ENCODE results near the gene PRSS50. TPM values are rescaled to one million over a fixed set of nuclear protein-coding genes. Genes with fewer than 3 reads are reported as not detected.

The PRSS50 gene
- total RNA-seq, 6 donors from 2014 or later, result 0.10 to 4.2 (median 0.40) TPM

GRCh38 chr3:46662771-46663551, 54.7 kb downstream of the PRSS50 start:
- no peaks in the 10 kb centered on the region for H3K36me3 ChIP-seq
- 61 to 70% methylated on average over 13 to 17 of the region's 17 CpGs for WGBS, 2 donors
- no peak for TF ChIP-seq POLR2A (IDR thresholded peaks at IDR 0.05)
- DNase-seq (no peak), ATAC-seq (ENCODE audit: low FRiP score in 2 of 2) (no peak)
- H3K27me3 ChIP-seq, result no peaks in the 10 kb centered on the region
- no peaks in the 10 kb centered on the region for H3K9me3 ChIP-seq
- H3K4me1 ChIP-seq, result peaks cover 4 to 9% (median 6%) of the 10 kb centered on the region in 4 donors
- H3K4me3 ChIP-seq, result no peak overlapping the region
- no peak overlapping the region for H3K27ac ChIP-seq

Small RNAs within 50 kb of the gene (small RNA-seq; reads per million reads assigned to genes)
- gene PRSS45, result 0 reads per million in 4 donors

Other genes with a start within 250 kb of the PRSS50 start
- not detected for gene RTP3, start 219.9 kb downstream of the PRSS50 start, total RNA-seq
- 1 to 10 TPM; 1.1 to 4.2 (median 1.5) TPM for gene LRRC2, start 151.6 kb downstream of the PRSS50 start, total RNA-seq
- not detected for gene FAM240A, start 105.3 kb downstream of the PRSS50 start, total RNA-seq
- gene ALS2CL, start 24.2 kb downstream of the PRSS50 start, total RNA-seq, result 100 to 1,000 TPM in 2 of 6 donors, 10 to 100 TPM in 4; 54.2 to 299 (median 66.9) TPM
- 1 to 10 TPM in 3 of 6 donors, under 1 TPM in 2, not detected in 1; 0.49 to 2.1 (median 1.2) TPM for gene TMIE, start 16.5 kb downstream of the PRSS50 start, total RNA-seq
- 1 to 10 TPM; 1.2 to 6.3 (median 2.6) TPM for gene MYL3, start 145.6 kb upstream of the PRSS50 start, total RNA-seq
- gene PTH1R, start 159.9 kb upstream of the PRSS50 start, total RNA-seq, result 10 to 100 TPM in 4 of 6 donors, 1 to 10 TPM in 2; 2.6 to 48.2 (median 16.2) TPM